ENCODE measurements around the gene HTR3C. TPM values are rescaled to one million over a fixed set of nuclear protein-coding genes. Genes with fewer than 3 reads are reported as not detected.

The HTR3C gene
- total RNA-seq, 3 donors from 2014 or later: not detected

DNA sequence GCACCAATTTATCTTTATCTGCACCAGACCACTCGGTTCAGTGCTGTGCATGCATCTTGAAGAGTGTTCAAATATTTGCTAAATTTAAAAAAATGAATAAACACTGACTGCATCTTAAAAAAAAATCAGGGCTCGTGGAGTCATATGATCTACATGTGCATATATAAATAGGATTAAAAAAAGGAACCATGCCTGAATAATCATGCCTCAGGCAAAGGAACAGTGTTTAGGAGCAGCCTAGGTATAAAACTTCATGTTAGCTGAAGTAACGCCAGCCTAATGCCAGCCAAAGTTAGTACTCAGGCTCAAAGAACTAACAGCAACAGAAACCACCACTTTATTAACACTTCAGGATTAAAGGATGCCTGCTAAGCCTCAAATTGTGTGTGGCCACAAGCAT is 44.7 kb upstream of the HTR3C start:
- Histone ChIP-seq H3K27ac (no peak overlapping the region), H3K27me3 (no peaks in the 10 kb centered on the region), H3K9me3 (no peaks in the 10 kb centered on the region), H3K4me1 (no peaks in the 10 kb centered on the region), H3K4me3 (no peak overlapping the region), H3K36me3 (no peaks in the 10 kb centered on the region)
- TF ChIP-seq, protein P1, sequence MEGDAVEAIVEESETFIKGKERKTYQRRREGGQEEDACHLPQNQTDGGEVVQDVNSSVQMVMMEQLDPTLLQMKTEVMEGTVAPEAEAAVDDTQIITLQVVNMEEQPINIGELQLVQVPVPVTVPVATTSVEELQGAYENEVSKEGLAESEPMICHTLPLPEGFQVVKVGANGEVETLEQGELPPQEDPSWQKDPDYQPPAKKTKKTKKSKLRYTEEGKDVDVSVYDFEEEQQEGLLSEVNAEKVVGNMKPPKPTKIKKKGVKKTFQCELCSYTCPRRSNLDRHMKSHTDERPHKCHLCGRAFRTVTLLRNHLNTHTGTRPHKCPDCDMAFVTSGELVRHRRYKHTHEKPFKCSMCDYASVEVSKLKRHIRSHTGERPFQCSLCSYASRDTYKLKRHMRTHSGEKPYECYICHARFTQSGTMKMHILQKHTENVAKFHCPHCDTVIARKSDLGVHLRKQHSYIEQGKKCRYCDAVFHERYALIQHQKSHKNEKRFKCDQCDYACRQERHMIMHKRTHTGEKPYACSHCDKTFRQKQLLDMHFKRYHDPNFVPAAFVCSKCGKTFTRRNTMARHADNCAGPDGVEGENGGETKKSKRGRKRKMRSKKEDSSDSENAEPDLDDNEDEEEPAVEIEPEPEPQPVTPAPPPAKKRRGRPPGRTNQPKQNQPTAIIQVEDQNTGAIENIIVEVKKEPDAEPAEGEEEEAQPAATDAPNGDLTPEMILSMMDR (IDR thresholded peaks at IDR 0.05): no peak
- TF ChIP-seq POLR2AphosphoS5 (IDR thresholded peaks at IDR 0.05) (no peak), POLR2A (IDR thresholded peaks at IDR 0.05) (no peak)
- intact Hi-C loops (cut with DNase I; ENCODE audit: low total_unique reads): no loop called here
- DNase-seq (ENCODE audit: low spot score in 2 of 2): no peak

DNA sequence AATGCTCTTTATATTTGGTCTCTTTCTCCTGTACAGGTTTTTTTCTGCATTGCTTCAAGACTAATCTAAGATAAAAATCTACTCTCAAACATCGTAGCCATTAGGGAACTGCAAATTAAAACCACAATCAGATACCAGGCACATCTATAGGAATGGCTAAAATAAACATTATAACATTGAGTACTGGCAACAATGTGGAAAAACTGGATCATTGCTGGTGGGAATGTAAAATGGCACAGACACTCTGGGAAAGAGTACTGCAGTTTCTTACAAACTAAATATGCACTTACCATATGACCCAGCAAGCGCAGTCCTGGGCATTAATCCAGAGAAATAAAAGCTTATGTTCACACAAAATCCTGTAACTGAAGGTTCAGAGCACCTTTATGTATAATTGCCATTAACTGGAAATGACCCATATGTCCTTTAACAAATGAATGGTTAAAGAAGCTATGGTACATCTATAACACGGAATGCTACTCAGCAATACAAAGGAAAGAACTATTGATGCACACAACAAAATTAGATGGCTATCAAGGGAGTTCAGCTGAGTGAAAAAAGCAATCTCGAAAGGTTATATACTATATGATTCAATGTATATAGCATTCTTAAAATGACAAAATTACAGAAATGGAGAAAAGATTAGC is 41.5 kb upstream of the HTR3C start:
- Histone ChIP-seq H3K27me3 (no peaks in the 10 kb centered on the region), H3K9me3 (no peaks in the 10 kb centered on the region), H3K4me3 (no peak overlapping the region), H3K36me3 (no peaks in the 10 kb centered on the region), H3K27ac (no peak overlapping the region), H3K4me1 (no peaks in the 10 kb centered on the region)
- TF ChIP-seq POLR2A (IDR thresholded peaks at IDR 0.05) (no peak), POLR2AphosphoS5 (IDR thresholded peaks at IDR 0.05) (no peak)
- no peak for DNase-seq (ENCODE audit: low spot score in 2 of 2)
- intact Hi-C loops (cut with DNase I; ENCODE audit: low total_unique reads): no loop called here

DNA sequence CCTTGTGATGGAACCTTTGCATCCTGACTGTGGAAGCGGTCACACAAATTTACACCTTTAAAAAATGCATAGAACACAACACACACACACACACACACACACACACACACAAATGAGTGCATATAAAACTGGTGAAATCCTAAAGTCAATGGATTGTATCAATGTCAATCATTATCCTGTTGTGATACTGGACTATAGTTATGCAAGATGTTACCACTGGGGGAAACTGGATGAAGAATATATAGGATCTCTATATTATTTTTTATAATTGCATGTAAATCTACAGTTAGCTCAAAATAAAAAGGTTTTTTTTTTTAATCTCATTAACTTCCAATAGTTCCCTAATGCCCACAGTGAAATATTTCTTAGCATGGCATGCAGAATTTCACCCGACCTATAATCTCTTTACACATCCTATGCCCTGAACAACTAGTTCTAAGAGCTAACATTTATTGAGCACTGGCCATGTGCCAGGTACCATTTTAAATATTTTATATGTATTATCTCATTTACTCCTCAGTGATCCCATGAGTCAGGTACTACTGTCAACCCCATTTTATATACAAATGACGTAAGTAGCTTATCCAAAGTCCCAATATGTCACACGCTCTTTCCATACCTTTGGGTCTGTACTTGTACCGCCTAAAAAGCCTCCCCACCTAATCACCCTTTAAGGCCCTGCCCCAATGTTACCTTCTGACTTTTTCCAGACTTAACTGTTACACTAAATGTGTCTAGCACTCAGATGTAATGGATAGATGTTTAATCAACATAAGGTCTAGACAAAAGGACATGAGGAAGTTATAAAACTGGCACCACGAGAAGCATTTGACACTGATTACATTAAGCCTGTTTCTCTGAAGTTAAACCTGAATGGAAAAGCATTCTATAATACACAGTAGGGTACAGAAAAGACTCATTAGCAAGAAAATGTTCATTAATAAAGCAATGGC is 40.6 kb upstream of the HTR3C start:
- Histone ChIP-seq H3K4me3 (no peak overlapping the region), H3K9me3 (no peaks in the 10 kb centered on the region), H3K27ac (no peak overlapping the region), H3K27me3 (no peaks in the 10 kb centered on the region), H3K36me3 (no peaks in the 10 kb centered on the region), H3K4me1 (peaks cover 0 to 6% of the 10 kb centered on the region in 2 donors)
- intact Hi-C loops (cut with DNase I; ENCODE audit: low total_unique reads): no loop called here
- TF ChIP-seq, protein P1 (IDR thresholded peaks at IDR 0.05): no peak
- no peak for TF ChIP-seq POLR2A (IDR thresholded peaks at IDR 0.05)
- no peak for TF ChIP-seq POLR2AphosphoS5 (IDR thresholded peaks at IDR 0.05)
- no peak for DNase-seq (ENCODE audit: low spot score in 2 of 2)

DNA sequence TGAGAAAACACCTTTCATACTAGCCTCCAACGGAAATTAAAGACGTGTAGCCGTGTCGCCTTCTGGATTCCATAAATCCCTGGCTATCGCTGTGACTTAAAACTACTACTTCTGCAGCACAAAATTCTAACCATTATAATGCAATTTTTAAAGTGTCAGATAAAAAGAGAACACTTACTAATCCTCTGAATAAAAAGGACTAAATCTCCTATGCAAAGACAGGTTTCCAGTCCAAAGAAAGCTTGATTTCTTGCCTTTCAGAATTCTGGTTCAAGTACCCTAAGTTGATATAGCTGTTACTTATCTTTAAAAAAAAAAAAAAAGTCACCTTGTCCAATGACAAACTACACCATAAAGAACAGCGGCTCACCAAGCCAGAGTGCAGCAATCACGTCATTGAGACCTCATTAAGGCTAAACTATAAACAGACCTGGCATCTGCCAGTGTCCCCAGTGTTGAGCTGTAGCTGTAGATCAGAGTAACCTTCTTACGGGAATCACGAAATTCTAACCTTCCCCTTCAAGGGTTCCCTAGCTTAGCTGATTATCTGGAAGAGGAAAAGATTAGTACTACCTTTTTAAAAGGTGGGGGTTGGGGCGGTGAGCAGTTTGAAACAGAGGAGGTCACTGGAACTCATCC is 37.3 kb upstream of the HTR3C start:
- H3K9me3 ChIP-seq: no peaks in the 10 kb centered on the region
- H3K27ac ChIP-seq: no peak overlapping the region
- H3K36me3 ChIP-seq: no peaks in the 10 kb centered on the region
- peaks cover 0 to 6% of the 10 kb centered on the region in 2 donors for H3K4me1 ChIP-seq
- no peak for DNase-seq (ENCODE audit: low spot score in 2 of 2)
- no peak overlapping the region for H3K4me3 ChIP-seq
- intact Hi-C loops (cut with DNase I; ENCODE audit: low total_unique reads): no loop called here
- no peaks in the 10 kb centered on the region for H3K27me3 ChIP-seq
- TF ChIP-seq POLR2A (IDR thresholded peaks at IDR 0.05): no peak
- TF ChIP-seq, protein P1 (IDR thresholded peaks at IDR 0.05): no peak

DNA sequence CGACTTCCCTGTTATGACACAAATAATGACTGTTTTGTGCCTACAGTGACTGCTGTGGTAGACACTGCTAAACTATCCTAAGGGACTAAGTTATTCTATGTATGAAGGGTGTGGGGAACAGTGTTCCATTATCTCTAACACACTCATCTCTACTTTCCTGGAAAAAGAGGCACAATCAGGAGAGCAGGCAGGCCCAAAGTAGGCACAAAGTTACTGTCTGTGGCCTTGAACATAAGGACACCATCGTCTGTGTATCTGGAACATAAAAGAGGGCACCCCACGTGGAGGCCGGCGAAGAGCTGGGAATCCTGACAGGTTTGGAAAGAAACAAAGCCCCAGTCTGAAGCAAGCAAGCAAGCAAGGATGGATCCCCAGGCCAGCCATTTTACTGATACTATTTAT is 36.7 kb upstream of the HTR3C start:
- TF ChIP-seq POLR2A (IDR thresholded peaks at IDR 0.05) (no peak), POLR2AphosphoS5 (IDR thresholded peaks at IDR 0.05) (no peak)
- Histone ChIP-seq H3K27me3 (no peaks in the 10 kb centered on the region), H3K36me3 (no peaks in the 10 kb centered on the region), H3K27ac (no peak overlapping the region), H3K4me3 (no peak overlapping the region), H3K4me1 (peaks cover 0 to 6% of the 10 kb centered on the region in 2 donors), H3K9me3 (no peaks in the 10 kb centered on the region)
- no peak for DNase-seq (ENCODE audit: low spot score in 2 of 2)
- intact Hi-C loops (cut with DNase I; ENCODE audit: low total_unique reads): no loop called here
